H1 (cell line): Measurements from ENCODE around the gene UNC79. TPM values are rescaled to one million over a fixed set of nuclear protein-coding genes. Genes with fewer than 3 reads are reported as not detected.

Source experiments
- CTCF ChIA-PET: fragments of 300-600 bp; sonication (Branson Sonifier 250); formaldehyde crosslinking; loops from one replicate; lab custom pipeline; 2021; ENCODE audit not compliant: partially characterized antibody; lab: Charles Lee
- POLR2A ChIA-PET: fragments of 300-600 bp; sonication (Branson Sonifier 250); formaldehyde crosslinking; loops from one replicate; lab custom pipeline; 2021; ENCODE audit warnings: inconsistent platforms; ENCODE audit not compliant: partially characterized antibody; lab: Charles Lee
- DNase-seq, 2 experiments: peaks; one replicate each; pipeline versions ENCODE4 v3.0.0 to v3.0.0-alpha.2; 2010 to 2022; ENCODE audit warnings: low spot score in 2 of 2, low read depth in 1 of 2, mixed read lengths in 1 of 2
- FAIRE-seq: peaks from 2 replicates; lab custom pipeline; 2011; peaks lifted over from hg19 to GRCh38; lab: Jason Lieb, UNC
- H2AFZ ChIP-seq: 2 replicates; pipeline ENCODE4 v1.8.1; 2012; ENCODE audit warnings: low read length, inconsistent platforms
- H2AK5ac ChIP-seq: 2 replicates; pipeline ENCODE4 v1.6.1; 2013; ENCODE audit warnings: low read depth, low read length
- H2BK120ac ChIP-seq: replicated peaks from 2 replicates; pipeline ENCODE3; 2013; ENCODE audit warnings: low read depth, low read length, inconsistent platforms
- H2BK12ac ChIP-seq: 2 replicates; pipeline ENCODE4 v1.6.1; 2013; ENCODE audit warnings: low read depth, low read length
- H2BK15ac ChIP-seq: 2 replicates; pipeline ENCODE4 v1.6.1; 2013; ENCODE audit warnings: low read length
- H2BK20ac ChIP-seq: 2 replicates; pipeline ENCODE4 v1.6.1; 2013; ENCODE audit warnings: low read length
- H2BK5ac ChIP-seq: 2 replicates; pipeline ENCODE4 v1.6.1; 2013; ENCODE audit warnings: low read depth, low read length
- H3K14ac ChIP-seq: 2 replicates; pipeline ENCODE4 v1.6.1; 2013; ENCODE audit warnings: inconsistent platforms; ENCODE audit not compliant: insufficient read length
- H3K18ac ChIP-seq: 2 replicates; pipeline ENCODE4 v1.6.1; 2013; ENCODE audit warnings: low read length; ENCODE audit errors: extremely low read depth
- H3K23ac ChIP-seq: 2 replicates; pipeline ENCODE4 v1.6.1; 2013; ENCODE audit warnings: inconsistent platforms; ENCODE audit not compliant: insufficient read length
- H3K23me2 ChIP-seq: 2 replicates; pipeline ENCODE4 v1.6.1; 2013; ENCODE audit warnings: low read depth, low read length
- H3K27ac ChIP-seq: 2 replicates; pipeline ENCODE4 v1.6.1; 2011; ENCODE audit warnings: low read depth, low read length, inconsistent platforms
- H3K27me3 ChIP-seq, 4 experiments: replicated peaks in 1 of 4; 1 replicate in 1 of 4; 2 replicates in 3 of 4; pipeline versions ENCODE4 v1.6.1 to v1.8.1; 2011 to 2013; ENCODE audit warnings: low read length in 3 of 4, mild to moderate bottlenecking in 3 of 4, inconsistent platforms in 2 of 4, mixed read lengths in 2 of 4, moderate library complexity in 1 of 4; ENCODE audit not compliant: control insufficient read depth in 3 of 4, insufficient read depth in 3 of 4; ENCODE audit errors: extremely low read depth in 1 of 4
- H3K36me3 ChIP-seq, 4 experiments: 2 replicates each; pipeline versions ENCODE4 v1.6.1 to v1.8.1; 2011 to 2013; ENCODE audit warnings: mild to moderate bottlenecking in 4 of 4, low read length in 3 of 4, moderate library complexity in 2 of 4, control low read depth in 1 of 4, inconsistent platforms in 1 of 4; ENCODE audit not compliant: insufficient read depth in 4 of 4, control insufficient read depth in 2 of 4
- H3K4ac ChIP-seq: replicated peaks from 2 replicates; pipeline ENCODE3; 2013; ENCODE audit warnings: low read length, low read depth, mixed read lengths, inconsistent platforms; ENCODE audit not compliant: insufficient read length
- H3K4me1 ChIP-seq, 4 experiments: replicated peaks in 1 of 4; 1 replicate in 1 of 4; 2 replicates in 3 of 4; pipeline versions ENCODE4 v1.6.1 to v1.8.1; 2011 to 2013; ENCODE audit warnings: low read length in 3 of 4, inconsistent platforms in 2 of 4, mixed read lengths in 1 of 4; ENCODE audit not compliant: insufficient read depth in 4 of 4, control insufficient read depth in 3 of 4
- H3K4me2 ChIP-seq, 2 experiments: 2 replicates each; pipeline versions ENCODE4 v1.6.1 to v1.8.1; 2011 to 2013; ENCODE audit warnings: low read depth in 2 of 2, low read length in 2 of 2, control low read depth in 1 of 2, inconsistent platforms in 1 of 2, mild to moderate bottlenecking in 1 of 2; ENCODE audit not compliant: insufficient read depth in 1 of 2
- H3K4me3 ChIP-seq, 4 experiments: fragments of 200-600, 300-600 bp in 1 of 4; sonication (generic), shearing (Covaris generic), sonication (Bioruptor Twin) in 1 of 4; 2 replicates each; pipeline versions ENCODE4 v1.5.1 to v1.8.1; 2011 to 2016; ENCODE audit warnings: low read length in 4 of 4, low read depth in 3 of 4, control low read depth in 2 of 4, inconsistent platforms in 2 of 4, mild to moderate bottlenecking in 2 of 4, mixed read lengths in 1 of 4, moderate library complexity in 1 of 4; ENCODE audit not compliant: insufficient read depth in 2 of 4; ENCODE audit errors: extremely low read depth in 1 of 4
- H3K56ac ChIP-seq: replicated peaks from 2 replicates; pipeline ENCODE3; 2013; ENCODE audit warnings: low read depth, mild to moderate bottlenecking, mixed read lengths, low read length, inconsistent platforms; ENCODE audit not compliant: insufficient read length
- H3K79me1 ChIP-seq: 2 replicates; pipeline ENCODE4 v1.6.1; 2013; ENCODE audit warnings: low read depth, low read length, control low read depth
- H3K79me2 ChIP-seq, 2 experiments: 2 replicates each; pipeline versions ENCODE4 v1.6.1 to v1.8.1; 2012 to 2013; ENCODE audit warnings: low read length in 2 of 2, mild to moderate bottlenecking in 2 of 2, inconsistent platforms in 1 of 2; ENCODE audit not compliant: insufficient read depth in 2 of 2, control insufficient read depth in 1 of 2
- H3K9ac ChIP-seq, 4 experiments: replicated peaks in 1 of 4; 1 replicate in 1 of 4; 2 replicates in 3 of 4; pipeline versions ENCODE4 v1.6.1 to v1.8.1; 2011 to 2013; ENCODE audit warnings: low read depth in 3 of 4, low read length in 3 of 4, control low read depth in 2 of 4, mild to moderate bottlenecking in 2 of 4, moderate library complexity in 2 of 4, inconsistent platforms in 1 of 4; ENCODE audit errors: extremely low read depth in 1 of 4
- H3K9me3 ChIP-seq, 2 experiments: 2 replicates each; pipeline versions ENCODE4 v1.6.1 to v1.8.1; 2012 to 2013; ENCODE audit warnings: mild to moderate bottlenecking in 2 of 2, moderate library complexity in 2 of 2, control low read depth in 1 of 2, inconsistent platforms in 1 of 2, low read depth in 1 of 2, low read length in 1 of 2, mixed read lengths in 1 of 2; ENCODE audit not compliant: insufficient read depth in 2 of 2
- H4K20me1 ChIP-seq, 2 experiments: replicated peaks in 1 of 2; 2 replicates each; pipeline versions ENCODE3 to v1.8.1; 2011 to 2013; ENCODE audit warnings: inconsistent platforms in 2 of 2, low read length in 2 of 2, mild to moderate bottlenecking in 1 of 2; ENCODE audit not compliant: insufficient read depth in 2 of 2, control insufficient read depth in 1 of 2
- H4K5ac ChIP-seq: 2 replicates; pipeline ENCODE4 v1.6.1; 2013; ENCODE audit warnings: low read length, low read depth, mixed read lengths, inconsistent platforms; ENCODE audit not compliant: insufficient read length
- H4K8ac ChIP-seq: 2 replicates; pipeline ENCODE4 v1.8.0; 2013; ENCODE audit warnings: mild to moderate bottlenecking, moderate library complexity, low read length, inconsistent platforms; ENCODE audit not compliant: insufficient read depth; ENCODE audit errors: extremely low read depth
- H4K91ac ChIP-seq: replicated peaks from 2 replicates; pipeline ENCODE3; 2013; ENCODE audit warnings: low read length, mixed read lengths, inconsistent platforms; ENCODE audit not compliant: insufficient read length
- BRCA1 ChIP-seq: IDR thresholded peaks from 2 replicates; pipeline ENCODE4 v1.6.1; 2012; ENCODE audit warnings: low read depth, low read length, improper control_type of control experiment
- WGBS, 2 experiments: shearing (Covaris generic) in 1 of 2; methylation state at CpG; one replicate each; pipeline versions ENCODE4 v1.1.6 to v1.1.7; 2013 to 2015; ENCODE audit warnings: low lambda C conversion rate in 2 of 2, mixed read lengths in 2 of 2, inconsistent platforms in 1 of 2, low coverage in 1 of 2, missing lambda C conversion rate in 1 of 2; ENCODE audit not compliant: insufficient replicate concordance in 2 of 2, insufficient coverage in 1 of 2, insufficient read length in 1 of 2; ENCODE audit errors: extremely low coverage in 1 of 2, missing lambda C conversion rate in 1 of 2; 5-methylcytosine and 5-hydroxymethylcytosine counted together
- polyA plus RNA-seq, 7 experiments: library from polyadenylated mRNA; depleted of rRNA in 3 of 7; stranded (reverse) in 5 of 7; unstranded in 2 of 7; fragments of >200 nt in 5 of 7; fragments of 200-250 nt in 2 of 7; gene quantifications; 1 replicate in 5 of 7; 2 replicates in 1 of 7; 4 replicates in 1 of 7; pipeline versions ENCODE4 v1.2.1 to v1.2.3, GENCODE V29; 2011 to 2013; ENCODE audit warnings: missing spikeins in 2 of 7, mixed read lengths in 2 of 7
- total RNA-seq: library from RNA; stranded (reverse); fragmentation: NEBNext Ultra II Directional; extraction: Animal tissue kit (Norgen Biotek cat#: 25700); gene quantifications from 2 replicates; pipeline ENCODE4 v1.2.1, GENCODE V29; 2021
- TF ChIP-seq, protein P1 (sequence below): IDR thresholded peaks from 2 replicates; pipeline ENCODE4 v1.6.1; 2012; ENCODE audit warnings: inconsistent platforms

Gene UNC79
- total and polyA plus RNA-seq, 2 of the 8 experiments (the other 6 are each of a cell fraction or from before 2014, with no cell fraction given): 1.8 to 2.3 TPM

DNA sequence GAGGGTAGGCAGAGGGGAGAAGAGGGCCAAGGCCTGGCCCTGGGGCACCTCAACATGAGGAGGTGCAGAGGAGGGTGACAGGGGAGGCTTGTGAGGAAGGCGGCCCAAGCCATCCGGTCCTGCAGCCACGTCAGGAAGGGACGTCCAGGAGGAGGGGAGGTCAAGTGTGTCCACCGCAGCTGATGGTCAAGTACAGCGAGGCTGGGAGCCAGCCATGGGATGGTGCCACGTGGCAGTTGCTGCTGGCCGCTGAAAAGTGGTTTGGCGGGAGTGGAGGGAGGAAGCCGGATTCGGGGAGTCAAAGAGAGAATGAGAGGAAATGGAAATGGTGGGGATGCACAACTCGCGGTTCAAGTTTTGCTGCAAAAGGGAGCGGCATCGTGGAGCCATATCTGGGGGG, 316.4 kb downstream of the UNC79 start:
- peak overlapping the region; percentile 51; the same call in 1 of the 2 replicates for H4K8ac ChIP-seq
- DNase-seq (no peak), FAIRE-seq (no peak)
- H3K18ac ChIP-seq: no peak overlapping the region; the same call in 1 of the 2 replicates
- no peaks in the 10 kb centered on the region for H3K9me3 ChIP-seq
- H2BK20ac ChIP-seq: no peak overlapping the region
- no peak for TF ChIP-seq BRCA1
- TF ChIP-seq, protein P1, sequence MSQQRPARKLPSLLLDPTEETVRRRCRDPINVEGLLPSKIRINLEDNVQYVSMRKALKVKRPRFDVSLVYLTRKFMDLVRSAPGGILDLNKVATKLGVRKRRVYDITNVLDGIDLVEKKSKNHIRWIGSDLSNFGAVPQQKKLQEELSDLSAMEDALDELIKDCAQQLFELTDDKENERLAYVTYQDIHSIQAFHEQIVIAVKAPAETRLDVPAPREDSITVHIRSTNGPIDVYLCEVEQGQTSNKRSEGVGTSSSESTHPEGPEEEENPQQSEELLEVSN: peak; percentile 44
- TF ChIP-seq, all 59 proteins: peak for 1
- Histone ChIP-seq H2AFZ (no peak overlapping the region), H3K56ac (no peak overlapping the region), H3K4me3 (no peak overlapping the region), H2AK5ac (peak overlapping the region; percentile 86; the same call in 1 of the 2 replicates), H4K91ac (peak overlapping the region; percentile 40), H2BK12ac (peak overlapping the region; percentile 90; the same call in 1 of the 2 replicates), H3K4ac (no peak overlapping the region), H3K4me2 (no peak overlapping the region), H3K79me1 (no peaks in the 10 kb centered on the region), H3K4me1 (peaks cover 0 to 15% (median 6%) of the 10 kb centered on the region in 4 experiments; a peak in 4 of 7 replicates), H2BK15ac (peak overlapping the region; percentile 92; the same call in 1 of the 2 replicates), H4K5ac (no peak overlapping the region), H3K23me2 (peaks cover 7% of the 10 kb centered on the region; the same call in 1 of the 2 replicates), H3K9ac (no peak overlapping the region), H2BK120ac (no peak overlapping the region), H3K27ac (no peak overlapping the region), H3K14ac (no peak overlapping the region), H3K79me2 (no peaks in the 10 kb centered on the region), H2BK5ac (no peak overlapping the region), H3K36me3 (no peaks in the 10 kb centered on the region), H4K20me1 (peaks cover 0 to 3% of the 10 kb centered on the region in 2 experiments), H3K23ac (no peak overlapping the region), H3K27me3 (no peaks in the 10 kb centered on the region)
- CTCF ChIA-PET: interaction anchor here (0.6 to 1.0 kb wide), 4 partner anchors 41 to 240 kb away, joined by 3 to 4 read pairs (median 3); partner anchors contain the start of gene PRIMA1
- POLR2A ChIA-PET: no interaction called here
- 93% methylated on average over 15 of the region's 15 CpGs; no CpG with 5 or more reads in 1 of the 2 experiments for WGBS, 2 experiments
